Activated gamma-delta T cell (primary cell): ENCODE data around the gene RNF144A.

Experiments
- DNase-seq: peaks from one replicate; lab custom pipeline; 2025; lab: John Stamatoyannopoulos, UW

RNF144A gene

GRCh38 chr2:6947929-6948676 is 30.9 kb downstream of the RNF144A start:
- DNase-seq: no peak

GRCh38 chr2:6948677-6949351 is 31.6 kb downstream of the RNF144A start:
- no peak for DNase-seq

- no peak for DNase-seq
These were observed 33.8 kb downstream of the RNF144A start for GRCh38 chr2:6951046-6951445.

- DNase-seq: no peak
These were observed 34.9 kb downstream of the RNF144A start for GRCh38 chr2:6952101-6952500.

GRCh38 chr2:6954586-6954985 is 37.4 kb downstream of the RNF144A start:
- no peak for DNase-seq

- no peak for DNase-seq
These were observed 38.4 kb downstream of the RNF144A start for GRCh38 chr2:6955511-6956136.

- no peak for DNase-seq
These were observed 39.4 kb downstream of the RNF144A start for GRCh38 chr2:6956566-6956965.

GRCh38 chr2:6957031-6957714 is 40.0 kb downstream of the RNF144A start:
- DNase-seq: no peak

- DNase-seq: no peak
These were observed 40.9 kb downstream of the RNF144A start for GRCh38 chr2:6957910-6958615.

- DNase-seq: no peak
These were observed 41.5 kb downstream of the RNF144A start for GRCh38 chr2:6958616-6959235.

GRCh38 chr2:6959751-6960150 is 42.5 kb downstream of the RNF144A start:
- DNase-seq: no peak

- DNase-seq: no peak
These were observed 43.4 kb downstream of the RNF144A start for GRCh38 chr2:6960659-6961058.

GRCh38 chr2:6963727-6964126 is 46.5 kb downstream of the RNF144A start:
- DNase-seq: no peak

GRCh38 chr2:6965071-6965795 is 48.0 kb downstream of the RNF144A start:
- no peak for DNase-seq

- no peak for DNase-seq
These were observed 49.3 kb downstream of the RNF144A start for GRCh38 chr2:6966446-6966940.

GRCh38 chr2:6967301-6967700 is 50.1 kb downstream of the RNF144A start:
- no peak for DNase-seq

- DNase-seq: no peak
These were observed 51.3 kb downstream of the RNF144A start for GRCh38 chr2:6968319-6969100.

- DNase-seq: no peak
These were observed 53.3 kb downstream of the RNF144A start for GRCh38 chr2:6970551-6970950.

- no peak for DNase-seq
These were observed 53.8 kb downstream of the RNF144A start for GRCh38 chr2:6970976-6971480.

- no peak for DNase-seq
These were observed 54.3 kb downstream of the RNF144A start for GRCh38 chr2:6971502-6971901.
